GM10248 (cell line): ENCODE results near the gene ARHGAP4.

Experiments used
- CTCF ChIA-PET: fragments of 300-600 bp; sonication (Branson Sonifier 250); formaldehyde crosslinking; extraction: SDS; loops from one replicate; lab custom pipeline; 2021; ENCODE audit warnings: antibody characterized with exemption; lab: Yijun Ruan, JAX
- POLR2A ChIA-PET: fragments of 350-650 bp; sonication (Branson Sonifier 250); formaldehyde crosslinking; extraction: SDS; loops from one replicate; lab custom pipeline; 2020; ENCODE audit warnings: antibody characterized with exemption; lab: Yijun Ruan, JAX
- DNase-seq: peaks from one replicate; pipeline ENCODE4 v3.0.0; 2012; ENCODE audit errors: extremely low spot score
- TF ChIP-seq, protein P1 (sequence below): IDR thresholded peaks from 2 replicates; pipeline ENCODE4 v1.5.1; 2012; ENCODE audit warnings: mild to moderate bottlenecking, low read depth; ENCODE audit errors: extremely low read depth, missing control alignments, control extremely low read depth

The ARHGAP4 gene

DNA sequence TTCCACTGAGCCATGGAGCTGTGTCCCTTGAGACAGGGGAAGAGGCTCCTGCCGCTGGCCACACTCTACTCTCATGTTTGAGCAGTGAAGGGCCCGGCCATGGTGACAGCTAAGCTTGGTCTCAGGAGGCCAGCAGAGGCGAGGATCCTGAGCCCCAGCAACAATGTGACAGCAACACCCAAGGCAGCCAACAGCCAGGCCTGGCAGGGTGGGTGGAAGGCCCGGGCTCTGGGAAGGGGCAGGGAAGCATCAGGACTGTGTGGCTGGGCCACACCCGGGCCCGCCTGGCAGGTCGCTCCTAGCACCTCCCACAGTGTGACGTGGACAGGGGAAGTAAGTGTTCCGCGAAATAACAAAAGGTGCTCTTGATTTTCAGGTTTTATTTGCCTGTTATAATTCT, 64.9 kb downstream of the ARHGAP4 start:
- ChIA-PET CTCF (no interaction called here), POLR2A (no interaction called here)
- TF ChIP-seq, protein P1, sequence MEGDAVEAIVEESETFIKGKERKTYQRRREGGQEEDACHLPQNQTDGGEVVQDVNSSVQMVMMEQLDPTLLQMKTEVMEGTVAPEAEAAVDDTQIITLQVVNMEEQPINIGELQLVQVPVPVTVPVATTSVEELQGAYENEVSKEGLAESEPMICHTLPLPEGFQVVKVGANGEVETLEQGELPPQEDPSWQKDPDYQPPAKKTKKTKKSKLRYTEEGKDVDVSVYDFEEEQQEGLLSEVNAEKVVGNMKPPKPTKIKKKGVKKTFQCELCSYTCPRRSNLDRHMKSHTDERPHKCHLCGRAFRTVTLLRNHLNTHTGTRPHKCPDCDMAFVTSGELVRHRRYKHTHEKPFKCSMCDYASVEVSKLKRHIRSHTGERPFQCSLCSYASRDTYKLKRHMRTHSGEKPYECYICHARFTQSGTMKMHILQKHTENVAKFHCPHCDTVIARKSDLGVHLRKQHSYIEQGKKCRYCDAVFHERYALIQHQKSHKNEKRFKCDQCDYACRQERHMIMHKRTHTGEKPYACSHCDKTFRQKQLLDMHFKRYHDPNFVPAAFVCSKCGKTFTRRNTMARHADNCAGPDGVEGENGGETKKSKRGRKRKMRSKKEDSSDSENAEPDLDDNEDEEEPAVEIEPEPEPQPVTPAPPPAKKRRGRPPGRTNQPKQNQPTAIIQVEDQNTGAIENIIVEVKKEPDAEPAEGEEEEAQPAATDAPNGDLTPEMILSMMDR: no peak
- no peak for DNase-seq
